ENCODE data around the gene ADGRE3. TPM values are rescaled to one million over a fixed set of nuclear protein-coding genes. Genes with fewer than 3 reads are reported as not detected.

The ADGRE3 gene
- polyA plus RNA-seq, 2 of the 4 experiments (the other 2 are of a cell fraction): not detected

DNA sequence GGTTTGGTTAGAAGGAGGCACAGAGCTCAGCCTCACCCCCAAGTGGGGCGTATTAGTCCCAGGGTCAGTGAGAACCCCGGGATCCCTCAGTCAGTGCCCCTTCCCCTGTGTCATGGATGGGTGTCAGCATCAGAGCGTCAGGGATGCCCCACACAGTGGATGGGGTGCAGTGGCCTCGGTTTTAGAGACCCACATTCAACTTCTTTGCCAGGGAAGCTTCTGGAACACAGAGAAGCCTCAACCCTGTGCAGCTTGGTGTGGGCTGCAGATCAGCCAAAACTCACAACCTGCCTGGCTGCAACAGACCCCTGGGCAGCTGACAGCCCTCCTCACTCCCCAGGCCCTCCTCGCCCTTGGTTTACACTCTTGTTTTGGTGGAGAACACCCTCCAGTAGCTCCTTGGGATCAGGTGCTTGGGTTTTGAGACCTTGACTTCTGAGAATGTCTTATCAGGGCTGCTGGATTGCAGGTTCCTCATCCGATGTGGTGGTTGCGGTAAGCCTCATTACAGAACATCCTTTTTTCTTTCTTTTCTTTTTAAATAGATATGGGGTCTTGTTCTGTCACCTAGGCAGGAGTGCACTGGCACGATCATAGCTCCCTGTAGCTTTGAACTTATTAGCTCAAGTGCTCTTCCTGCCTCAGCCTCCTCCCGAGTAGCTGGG lies 26.2 kb upstream of the ADGRE3 start:
- TF ChIP-seq HOXA7 (CRISPR knock-in tag; IDR thresholded peaks at IDR 0.05) (no peak), TFCP2L1 (CRISPR knock-in tag; IDR thresholded peaks at IDR 0.05) (no peak), CHD4 (IDR thresholded peaks at IDR 0.05; ENCODE audit: borderline replicate concordance) (no peak), PHF8 (IDR thresholded peaks at IDR 0.05; ENCODE audit: borderline replicate concordance, low read depth) (no peak), FOSL2 (IDR thresholded peaks at IDR 0.05) (no peak), FOSL2 (CRISPR knock-in tag; IDR thresholded peaks at IDR 0.05) (no peak), CBX2 (IDR thresholded peaks at IDR 0.05; ENCODE audit: borderline replicate concordance, low read depth) (no peak), RARB (CRISPR knock-in tag; IDR thresholded peaks at IDR 0.05) (no peak), REST (IDR thresholded peaks at IDR 0.05) (no peak), ZFP36 (IDR thresholded peaks at IDR 0.05; ENCODE audit: borderline replicate concordance, partially characterized antibody) (no peak), HOXB13 (CRISPR knock-in tag; IDR thresholded peaks at IDR 0.05; ENCODE audit: low read depth) (no peak), KDM5A (IDR thresholded peaks at IDR 0.05) (no peak), GATA3 (IDR thresholded peaks at IDR 0.05; ENCODE audit: borderline replicate concordance) (no peak), NPAS2 (CRISPR knock-in tag; IDR thresholded peaks at IDR 0.05; ENCODE audit: borderline replicate concordance) (no peak), FOSB (CRISPR knock-in tag; IDR thresholded peaks at IDR 0.05) (no peak), FOXS1 (CRISPR knock-in tag; IDR thresholded peaks at IDR 0.05) (no peak), CHD2 (IDR thresholded peaks at IDR 0.05; ENCODE audit: low read length, partially characterized antibody) (no peak), USF2 (IDR thresholded peaks at IDR 0.05) (no peak)
- TF ChIP-seq, protein P1, sequence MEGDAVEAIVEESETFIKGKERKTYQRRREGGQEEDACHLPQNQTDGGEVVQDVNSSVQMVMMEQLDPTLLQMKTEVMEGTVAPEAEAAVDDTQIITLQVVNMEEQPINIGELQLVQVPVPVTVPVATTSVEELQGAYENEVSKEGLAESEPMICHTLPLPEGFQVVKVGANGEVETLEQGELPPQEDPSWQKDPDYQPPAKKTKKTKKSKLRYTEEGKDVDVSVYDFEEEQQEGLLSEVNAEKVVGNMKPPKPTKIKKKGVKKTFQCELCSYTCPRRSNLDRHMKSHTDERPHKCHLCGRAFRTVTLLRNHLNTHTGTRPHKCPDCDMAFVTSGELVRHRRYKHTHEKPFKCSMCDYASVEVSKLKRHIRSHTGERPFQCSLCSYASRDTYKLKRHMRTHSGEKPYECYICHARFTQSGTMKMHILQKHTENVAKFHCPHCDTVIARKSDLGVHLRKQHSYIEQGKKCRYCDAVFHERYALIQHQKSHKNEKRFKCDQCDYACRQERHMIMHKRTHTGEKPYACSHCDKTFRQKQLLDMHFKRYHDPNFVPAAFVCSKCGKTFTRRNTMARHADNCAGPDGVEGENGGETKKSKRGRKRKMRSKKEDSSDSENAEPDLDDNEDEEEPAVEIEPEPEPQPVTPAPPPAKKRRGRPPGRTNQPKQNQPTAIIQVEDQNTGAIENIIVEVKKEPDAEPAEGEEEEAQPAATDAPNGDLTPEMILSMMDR (IDR thresholded peaks at IDR 0.05): no peak
- TF ChIP-seq, protein P2, sequence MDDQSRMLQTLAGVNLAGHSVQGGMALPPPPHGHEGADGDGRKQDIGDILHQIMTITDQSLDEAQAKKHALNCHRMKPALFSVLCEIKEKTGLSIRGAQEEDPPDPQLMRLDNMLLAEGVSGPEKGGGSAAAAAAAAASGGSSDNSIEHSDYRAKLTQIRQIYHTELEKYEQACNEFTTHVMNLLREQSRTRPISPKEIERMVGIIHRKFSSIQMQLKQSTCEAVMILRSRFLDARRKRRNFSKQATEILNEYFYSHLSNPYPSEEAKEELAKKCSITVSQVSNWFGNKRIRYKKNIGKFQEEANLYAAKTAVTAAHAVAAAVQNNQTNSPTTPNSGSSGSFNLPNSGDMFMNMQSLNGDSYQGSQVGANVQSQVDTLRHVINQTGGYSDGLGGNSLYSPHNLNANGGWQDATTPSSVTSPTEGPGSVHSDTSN (IDR thresholded peaks at IDR 0.05): no peak
- TF ChIP-seq, protein P3, sequence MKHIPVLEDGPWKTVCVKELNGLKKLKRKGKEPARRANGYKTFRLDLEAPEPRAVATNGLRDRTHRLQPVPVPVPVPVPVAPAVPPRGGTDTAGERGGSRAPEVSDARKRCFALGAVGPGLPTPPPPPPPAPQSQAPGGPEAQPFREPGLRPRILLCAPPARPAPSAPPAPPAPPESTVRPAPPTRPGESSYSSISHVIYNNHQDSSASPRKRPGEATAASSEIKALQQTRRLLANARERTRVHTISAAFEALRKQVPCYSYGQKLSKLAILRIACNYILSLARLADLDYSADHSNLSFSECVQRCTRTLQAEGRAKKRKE (CRISPR knock-in tag; IDR thresholded peaks at IDR 0.05; ENCODE audit: low read depth): no peak
- FAIRE-seq: no peak
- Histone ChIP-seq H3K27ac (no peak overlapping the region), H3K4me3 (no peak overlapping the region), H3K4me1 (no peaks in the 10 kb centered on the region), H3K9me3 (no peaks in the 10 kb centered on the region), H3K4me2 (no peak overlapping the region)
- 80% methylated on average over 9 of the region's 9 CpGs for WGBS (ENCODE audit: missing lambda C conversion rate)
- no peak for DNase-seq (ENCODE audit: low read depth in 1 of 2, low spot score in 1 of 2)
- CTCF ChIA-PET: no interaction called here
- POLR2A ChIA-PET: no interaction called here
- no peak for ATAC-seq
